Measurements from ENCODE around the gene OR13H1. TPM values are rescaled to one million over a fixed set of nuclear protein-coding genes. Genes with fewer than 3 reads are reported as not detected.
A peak's percentile ranks its signal among the peaks of the same experiment; 100 is the strongest.

Gene OR13H1
- total and polyA plus RNA-seq, 4 experiments from 2014 or later: not detected

DNA sequence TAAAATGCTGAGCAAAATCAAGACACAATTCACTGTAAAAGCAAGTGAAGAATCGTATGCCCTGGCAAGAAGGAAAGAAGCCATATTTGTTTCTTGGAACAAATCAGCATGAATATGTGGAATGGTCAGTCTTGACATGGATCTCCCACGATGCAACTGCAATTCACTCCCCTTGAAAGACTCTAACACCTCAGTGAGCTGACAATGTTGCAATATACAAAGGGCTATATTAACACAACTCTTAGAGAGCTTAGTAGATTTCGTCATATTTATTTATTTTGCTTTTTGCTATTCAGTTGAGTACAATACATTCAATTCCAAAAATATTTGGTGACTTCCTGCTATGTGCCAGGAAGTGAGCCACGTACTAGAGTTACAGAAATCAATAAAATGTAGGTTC is 14.7 kb downstream of the OR13H1 start:
- Histone ChIP-seq H3K9me3 (ENCODE audit: control insufficient read depth in 1 of 2, low read length in 2 of 2) (no peaks in the 10 kb centered on the region), H3K27me3 (ENCODE audit: insufficient read depth, low read length) (no peaks in the 10 kb centered on the region), H3K4me3 (ENCODE audit: low read length in 2 of 2) (no peak overlapping the region), H3K27ac (ENCODE audit: low read depth, low read length) (no peak overlapping the region), H3K4me1 (ENCODE audit: insufficient read depth, low read length) (no peaks in the 10 kb centered on the region), H3K36me3 (ENCODE audit: insufficient read depth, low read length) (no peaks in the 10 kb centered on the region)
- no peaks in the 10 kb centered on the region for H3K36me3 Mint-ChIP-seq
- H3K4me1 Mint-ChIP-seq: no peaks in the 10 kb centered on the region
- DNase-seq: no peak
- H3K27ac Mint-ChIP-seq: no peak overlapping the region
- intact Hi-C loops (cut with micrococcal nuclease): no loop called here
- peaks cover 0 to 3% (median 0%) of the 10 kb centered on the region in 8 donors for H3K9me3 Mint-ChIP-seq
- CTCF ChIA-PET (ENCODE audit: partially characterized antibody): no interaction called here
- POLR2A ChIA-PET (ENCODE audit: partially characterized antibody): no interaction called here
- H3K4me3 Mint-ChIP-seq: no peak overlapping the region
- no peaks in the 10 kb centered on the region for H3K27me3 Mint-ChIP-seq

DNA sequence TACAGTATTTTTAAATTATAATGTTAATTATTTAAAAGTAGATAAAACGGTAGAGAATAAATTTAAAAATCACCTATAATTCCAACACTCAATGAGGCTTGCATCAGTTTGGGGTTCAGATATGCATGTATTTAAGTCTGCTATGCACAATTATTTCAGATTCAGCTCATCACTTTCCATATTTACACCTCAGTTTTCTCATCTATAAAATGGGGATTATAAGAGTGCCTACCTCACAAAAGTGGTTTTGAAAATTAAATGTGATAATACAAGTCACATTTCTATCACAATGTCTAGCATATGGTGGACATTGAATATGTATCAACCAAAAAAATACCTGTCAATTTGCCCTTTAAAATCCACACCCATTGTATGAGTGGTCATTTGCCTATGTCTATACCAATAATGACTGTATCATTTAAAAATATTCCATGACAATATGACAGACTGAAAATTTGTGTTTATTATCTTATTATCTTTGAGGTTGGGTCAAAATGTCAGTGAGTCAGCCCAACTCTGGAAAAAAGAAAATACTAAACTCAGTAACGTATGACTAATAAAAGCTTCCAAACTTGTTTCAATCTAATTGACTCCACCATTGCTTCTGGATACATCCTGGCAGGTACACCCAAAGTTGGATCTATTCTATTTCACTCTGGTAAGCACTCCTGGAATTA is 20.8 kb downstream of the OR13H1 start:
- H3K27me3 Mint-ChIP-seq: no peaks in the 10 kb centered on the region
- H3K9me3 Mint-ChIP-seq: no peaks in the 10 kb centered on the region
- POLR2A ChIA-PET (ENCODE audit: partially characterized antibody): no interaction called here
- no peak overlapping the region for H3K27ac Mint-ChIP-seq
- H3K36me3 Mint-ChIP-seq: no peaks in the 10 kb centered on the region
- Histone ChIP-seq H3K4me1 (ENCODE audit: insufficient read depth, low read length) (no peaks in the 10 kb centered on the region), H3K9me3 (ENCODE audit: control insufficient read depth in 1 of 2, low read length in 2 of 2) (no peaks in the 10 kb centered on the region), H3K27me3 (ENCODE audit: insufficient read depth, low read length) (no peaks in the 10 kb centered on the region), H3K27ac (ENCODE audit: low read depth, low read length) (no peak overlapping the region), H3K36me3 (ENCODE audit: insufficient read depth, low read length) (no peaks in the 10 kb centered on the region), H3K4me3 (ENCODE audit: low read length in 2 of 2) (no peak overlapping the region)
- no peaks in the 10 kb centered on the region for H3K4me1 Mint-ChIP-seq
- no peak overlapping the region for H3K4me3 Mint-ChIP-seq
- DNase-seq: no peak
- CTCF ChIA-PET (ENCODE audit: partially characterized antibody): no interaction called here
- intact Hi-C loops (cut with micrococcal nuclease): no loop called here

DNA sequence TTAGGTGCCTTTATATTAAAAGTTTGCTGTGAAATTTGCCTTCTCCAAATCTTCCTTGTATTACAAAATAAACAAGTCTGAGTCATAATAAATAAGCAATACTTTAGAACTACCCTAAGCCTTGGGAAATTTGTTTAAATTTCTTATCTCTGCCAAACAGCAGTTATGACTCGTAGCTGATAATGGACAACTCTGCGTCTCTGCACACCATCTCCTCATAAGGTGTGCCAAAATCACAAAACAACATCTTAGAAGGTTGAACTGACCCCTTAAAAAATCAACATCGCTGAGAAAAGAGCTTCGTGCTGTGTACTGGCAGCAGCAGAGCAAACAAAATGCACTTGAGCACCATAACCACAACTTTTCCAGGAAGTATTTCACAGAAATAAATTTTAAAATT is 22.0 kb downstream of the OR13H1 start:
- intact Hi-C loops (cut with micrococcal nuclease): no loop called here
- POLR2A ChIA-PET (ENCODE audit: partially characterized antibody): no interaction called here
- no peaks in the 10 kb centered on the region for H3K9me3 Mint-ChIP-seq

DNA sequence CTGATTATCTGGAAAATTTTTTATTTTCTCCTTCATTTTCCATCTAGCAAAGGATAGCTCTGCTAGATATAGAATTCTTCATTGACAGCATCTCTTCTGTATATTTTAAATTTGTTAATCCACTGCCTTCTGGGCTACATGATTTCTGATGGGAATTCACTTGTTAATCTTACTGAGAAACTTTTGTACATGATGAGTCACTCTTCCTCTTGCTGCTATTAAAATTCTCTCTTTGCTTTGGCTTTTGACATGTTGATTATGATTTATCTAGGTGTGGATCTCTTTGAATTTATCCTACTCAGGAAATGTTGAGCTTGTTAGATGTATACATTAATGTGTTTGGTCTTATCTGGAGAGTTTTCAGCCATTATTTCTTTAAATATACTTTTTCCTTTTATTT is 27.5 kb downstream of the OR13H1 start:
- H3K4me3 ChIP-seq (ENCODE audit: low read length in 2 of 2): no peak overlapping the region
- no peak overlapping the region for H3K4me3 Mint-ChIP-seq
- H3K9me3 ChIP-seq (ENCODE audit: control insufficient read depth in 1 of 2, low read length in 2 of 2): no peaks in the 10 kb centered on the region
- no peak overlapping the region for H3K27ac ChIP-seq (ENCODE audit: low read depth, low read length)
- intact Hi-C loops (cut with micrococcal nuclease): no loop called here
- no peak overlapping the region for H3K27ac Mint-ChIP-seq
- no peak for DNase-seq
- POLR2A ChIA-PET (ENCODE audit: partially characterized antibody): no interaction called here
- H3K36me3 ChIP-seq (ENCODE audit: insufficient read depth, low read length): no peaks in the 10 kb centered on the region
- CTCF ChIA-PET (ENCODE audit: partially characterized antibody): no interaction called here
- H3K4me1 Mint-ChIP-seq: no peaks in the 10 kb centered on the region
- no peaks in the 10 kb centered on the region for H3K36me3 Mint-ChIP-seq
- H3K9me3 Mint-ChIP-seq: no peaks in the 10 kb centered on the region
- H3K4me1 ChIP-seq (ENCODE audit: insufficient read depth, low read length): no peaks in the 10 kb centered on the region
- H3K27me3 Mint-ChIP-seq: peaks cover 0 to 4% of the 10 kb centered on the region in 2 donors
- no peaks in the 10 kb centered on the region for H3K27me3 ChIP-seq (ENCODE audit: insufficient read depth, low read length)

More for the DNA sequence above, 22.0 kb downstream of the OR13H1 start:
- H3K27ac ChIP-seq (ENCODE audit: low read depth, low read length): no peak overlapping the region
- DNase-seq: no peak
- no peaks in the 10 kb centered on the region for H3K4me1 ChIP-seq (ENCODE audit: insufficient read depth, low read length)
- H3K27ac Mint-ChIP-seq: no peak overlapping the region
- no peaks in the 10 kb centered on the region for H3K36me3 ChIP-seq (ENCODE audit: insufficient read depth, low read length)
- H3K9me3 ChIP-seq (ENCODE audit: control insufficient read depth in 1 of 2, low read length in 2 of 2): no peaks in the 10 kb centered on the region
- H3K27me3 Mint-ChIP-seq: no peaks in the 10 kb centered on the region
- CTCF ChIA-PET (ENCODE audit: partially characterized antibody): no interaction called here
- H3K27me3 ChIP-seq (ENCODE audit: insufficient read depth, low read length): no peaks in the 10 kb centered on the region
- H3K4me3 Mint-ChIP-seq: no peak overlapping the region
- H3K36me3 Mint-ChIP-seq: no peaks in the 10 kb centered on the region
- no peaks in the 10 kb centered on the region for H3K4me1 Mint-ChIP-seq
- no peak overlapping the region for H3K4me3 ChIP-seq (ENCODE audit: low read length in 2 of 2)

DNA sequence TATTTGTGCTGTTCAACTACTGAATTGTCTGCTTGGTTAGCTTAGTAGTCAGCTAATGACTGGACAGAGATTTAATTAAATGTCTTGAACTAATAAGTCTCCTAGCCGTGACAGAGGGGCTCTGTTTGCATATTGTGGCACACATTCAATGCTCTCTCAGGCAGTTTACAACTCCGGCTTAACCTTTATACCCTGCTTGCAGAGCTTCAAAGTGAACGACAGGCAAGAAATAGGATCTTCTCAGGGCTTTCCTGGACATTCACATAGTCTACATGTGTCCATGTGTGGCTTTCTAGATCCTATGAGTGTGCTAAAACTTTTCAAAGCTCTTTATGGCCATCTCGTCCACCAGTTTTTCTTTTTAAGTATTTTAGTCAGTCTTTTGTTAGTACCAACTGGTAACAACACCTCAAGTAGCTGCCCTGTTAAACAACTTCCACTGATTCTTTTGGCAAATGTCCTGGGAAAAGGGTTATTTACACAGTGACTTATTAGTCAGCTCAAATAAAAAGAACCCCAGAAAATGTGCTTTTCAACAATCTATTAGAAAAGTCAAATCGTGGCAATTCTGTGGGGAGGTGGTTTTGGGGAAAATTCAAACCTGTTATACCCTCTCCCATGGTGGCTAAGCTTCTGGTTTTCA is 28.6 kb downstream of the OR13H1 start:
- H3K36me3 ChIP-seq (ENCODE audit: insufficient read depth, low read length): no peaks in the 10 kb centered on the region
- POLR2A ChIA-PET (ENCODE audit: partially characterized antibody): no interaction called here
- Mint-ChIP-seq H3K27ac (no peak overlapping the region), H3K4me1 (no peaks in the 10 kb centered on the region), H3K36me3 (no peaks in the 10 kb centered on the region), H3K4me3 (no peak overlapping the region), H3K9me3 (no peaks in the 10 kb centered on the region), H3K27me3 (peaks cover 0 to 4% of the 10 kb centered on the region in 2 donors)
- intact Hi-C loops (cut with micrococcal nuclease): no loop called here
- H3K27me3 ChIP-seq (ENCODE audit: insufficient read depth, low read length): no peaks in the 10 kb centered on the region
- H3K4me3 ChIP-seq (ENCODE audit: low read length in 2 of 2): no peak overlapping the region
- no peaks in the 10 kb centered on the region for H3K9me3 ChIP-seq (ENCODE audit: control insufficient read depth in 1 of 2, low read length in 2 of 2)
- no peaks in the 10 kb centered on the region for H3K4me1 ChIP-seq (ENCODE audit: insufficient read depth, low read length)
- CTCF ChIA-PET (ENCODE audit: partially characterized antibody): no interaction called here
- DNase-seq: no peak
- no peak overlapping the region for H3K27ac ChIP-seq (ENCODE audit: low read depth, low read length)

DNA sequence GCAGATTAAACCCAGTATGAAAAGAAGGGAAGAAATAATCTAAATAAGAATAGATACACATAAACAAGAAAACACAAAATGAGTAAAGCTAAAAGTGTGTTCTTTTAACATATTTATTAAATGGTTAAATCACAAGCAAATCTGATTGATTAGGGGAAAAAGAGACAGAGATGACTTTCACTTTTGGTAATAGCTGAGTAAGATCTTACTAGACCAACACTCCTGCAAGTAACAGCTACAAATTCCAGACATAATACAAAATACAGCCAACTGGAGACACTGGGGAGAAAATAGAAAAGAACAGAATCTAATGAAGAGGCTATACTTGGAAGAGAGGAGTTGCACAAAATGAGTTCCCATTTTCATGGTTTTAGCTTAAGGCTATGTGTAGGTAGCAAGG is 33.5 kb downstream of the OR13H1 start:
- no peaks in the 10 kb centered on the region for H3K9me3 ChIP-seq (ENCODE audit: control insufficient read depth in 1 of 2, low read length in 2 of 2)
- H3K4me3 Mint-ChIP-seq: no peak overlapping the region
- no peaks in the 10 kb centered on the region for H3K9me3 Mint-ChIP-seq
- H3K27me3 Mint-ChIP-seq: peaks cover 0 to 4% of the 10 kb centered on the region in 2 donors
- peak overlapping the region in 1 of 7 donors; percentile 10 for H3K27ac Mint-ChIP-seq
- ChIA-PET CTCF (ENCODE audit: partially characterized antibody) (no interaction called here), POLR2A (ENCODE audit: partially characterized antibody) (no interaction called here)
- no peaks in the 10 kb centered on the region for H3K4me1 Mint-ChIP-seq
- DNase-seq: no peak
- no peak overlapping the region for H3K27ac ChIP-seq (ENCODE audit: low read depth, low read length)
- no peaks in the 10 kb centered on the region for H3K36me3 Mint-ChIP-seq
- no peaks in the 10 kb centered on the region for H3K27me3 ChIP-seq (ENCODE audit: insufficient read depth, low read length)
- no peak overlapping the region for H3K4me3 ChIP-seq (ENCODE audit: low read length in 2 of 2)
- intact Hi-C loops (cut with micrococcal nuclease): no loop called here
- no peaks in the 10 kb centered on the region for H3K36me3 ChIP-seq (ENCODE audit: insufficient read depth, low read length)
- no peaks in the 10 kb centered on the region for H3K4me1 ChIP-seq (ENCODE audit: insufficient read depth, low read length)

DNA sequence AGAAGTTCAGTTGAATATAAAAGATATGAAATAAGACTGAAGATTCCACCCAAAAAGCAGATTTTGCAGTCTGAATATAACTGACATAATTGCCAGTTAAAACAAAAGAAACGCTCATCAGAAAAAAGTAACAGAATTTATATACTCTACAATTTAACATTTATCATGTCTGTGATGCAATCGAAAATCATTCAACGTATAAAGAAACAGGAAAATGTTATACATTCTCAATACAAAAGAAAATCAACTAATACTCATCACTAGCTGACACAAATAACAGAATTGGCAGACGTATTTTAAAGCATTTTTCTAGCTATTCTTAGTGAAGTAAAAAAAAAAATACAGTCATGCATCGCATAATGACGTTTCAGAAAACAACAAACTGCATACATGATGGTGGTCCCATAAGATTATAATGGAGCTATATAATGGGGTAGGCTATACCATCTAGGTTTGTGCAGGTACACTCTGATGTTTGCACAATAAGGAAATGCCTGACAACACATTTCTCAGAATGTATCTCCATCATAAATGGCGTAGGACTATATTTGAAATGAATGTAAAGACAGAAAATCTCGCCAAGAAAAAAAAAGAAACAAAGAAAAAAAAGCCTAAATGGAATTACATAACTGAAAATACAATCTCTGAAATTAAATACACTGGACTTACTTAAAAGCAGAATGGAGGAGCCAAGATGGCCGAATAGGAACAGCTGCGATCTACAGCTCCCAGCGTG is 34.3 kb downstream of the OR13H1 start:
- Histone ChIP-seq H3K27me3 (ENCODE audit: insufficient read depth, low read length) (no peaks in the 10 kb centered on the region), H3K36me3 (ENCODE audit: insufficient read depth, low read length) (no peaks in the 10 kb centered on the region), H3K4me1 (ENCODE audit: insufficient read depth, low read length) (no peaks in the 10 kb centered on the region), H3K4me3 (ENCODE audit: low read length in 2 of 2) (no peak overlapping the region), H3K9me3 (ENCODE audit: control insufficient read depth in 1 of 2, low read length in 2 of 2) (no peaks in the 10 kb centered on the region), H3K27ac (ENCODE audit: low read depth, low read length) (no peak overlapping the region)
- ChIA-PET CTCF (ENCODE audit: partially characterized antibody) (no interaction called here), POLR2A (ENCODE audit: partially characterized antibody) (no interaction called here)
- no peaks in the 10 kb centered on the region for H3K4me1 Mint-ChIP-seq
- intact Hi-C loops (cut with micrococcal nuclease): no loop called here
- no peak overlapping the region for H3K27ac Mint-ChIP-seq
- peaks cover 0 to 4% of the 10 kb centered on the region in 2 donors for H3K27me3 Mint-ChIP-seq
- no peak overlapping the region for H3K4me3 Mint-ChIP-seq
- no peaks in the 10 kb centered on the region for H3K36me3 Mint-ChIP-seq
- DNase-seq: no peak
- no peaks in the 10 kb centered on the region for H3K9me3 Mint-ChIP-seq
